Right lobe of liver (tissue), 4 donors: ENCODE results near the gene TRA2A.

Experiments
- CTCF ChIP-seq, 4 donors: fragments of 200-600 bp in 3 of 4; fragments of 450-650 bp in 1 of 4; IDR thresholded peaks; one replicate each; pipeline versions ENCODE4 v1.5.1 to v1.8.0; 2016 to 2022; ENCODE audit warnings: antibody characterized with exemption in 4 of 4, mild to moderate bottlenecking in 2 of 4
- POLR2A ChIP-seq: fragments of 450-650 bp; IDR thresholded peaks from one replicate; pipeline ENCODE4 v1.6.1; 2017; ENCODE audit warnings: antibody characterized with exemption, mild to moderate bottlenecking
- donor health status: DM: no; HTN: no; CAD: no.
- donor health status: DM: no; HTN: no; CAD: no.
- donor health status: DM: no; HTN: yes; CAD: no.

- TF ChIP-seq CTCF (IDR thresholded peaks at IDR 0.05) (no peak), POLR2A (no peak)
These were observed 7.3 kb downstream of the TRA2A start for GRCh38 chr7:23524473-23524872.
